Ishikawa (cell line): ENCODE results near the gene PNPLA2.

Experiments used
- CEBPB ChIP-seq: IDR thresholded peaks from 2 replicates; pipeline ENCODE4 v1.6.1; 2012
- CREB1 ChIP-seq: IDR thresholded peaks from 2 replicates; pipeline ENCODE4 v1.6.1; 2012; ENCODE audit warnings: low read depth
- EGR1 ChIP-seq: IDR thresholded peaks from 2 replicates; pipeline ENCODE4 v1.6.1; 2012
- EP300 ChIP-seq: IDR thresholded peaks from 2 replicates; pipeline ENCODE4 v1.6.1; 2012; ENCODE audit warnings: borderline replicate concordance
- FOXM1 ChIP-seq: IDR thresholded peaks from 2 replicates; pipeline ENCODE4 v1.6.1; 2012; ENCODE audit warnings: low read depth, borderline replicate concordance
- NFIC ChIP-seq: IDR thresholded peaks from 2 replicates; pipeline ENCODE4 v1.6.1; 2012
- RAD21 ChIP-seq: IDR thresholded peaks from 2 replicates; pipeline ENCODE4 v1.6.1; 2012; ENCODE audit warnings: low read depth
- TAF1 ChIP-seq: IDR thresholded peaks from 2 replicates; pipeline ENCODE4 v1.6.1; 2012; ENCODE audit warnings: low read depth, mild to moderate bottlenecking
- TCF12 ChIP-seq: IDR thresholded peaks from 2 replicates; pipeline ENCODE4 v1.6.1; 2012; ENCODE audit warnings: low read depth
- TEAD4 ChIP-seq: IDR thresholded peaks from 2 replicates; pipeline ENCODE4 v1.6.1; 2012
- YY1 ChIP-seq: IDR thresholded peaks from 2 replicates; pipeline ENCODE4 v1.6.1; 2012; ENCODE audit warnings: low read depth
- ZBTB7A ChIP-seq: IDR thresholded peaks from 2 replicates; pipeline ENCODE4 v1.6.1; 2012; ENCODE audit warnings: low read depth
- TF ChIP-seq, protein P1 (sequence below): IDR thresholded peaks from 2 replicates; pipeline ENCODE4 v1.6.1; 2012
- TF ChIP-seq, protein P2 (sequence below): IDR thresholded peaks from 2 replicates; pipeline ENCODE4 v1.6.1; 2012
- TF ChIP-seq, protein P3 (sequence below): IDR thresholded peaks from 2 replicates; pipeline ENCODE4 v1.6.1; 2012; ENCODE audit warnings: low read depth, mild to moderate bottlenecking

The PNPLA2 gene

GRCh38 chr11:859394-860131, 40.8 kb downstream of the PNPLA2 start:
- TF ChIP-seq TEAD4 (no peak), YY1 (no peak), NFIC (peak; percentile 57; the same call in 1 of the 2 replicates), EGR1 (peak; percentile 76)
- TF ChIP-seq, protein P1, sequence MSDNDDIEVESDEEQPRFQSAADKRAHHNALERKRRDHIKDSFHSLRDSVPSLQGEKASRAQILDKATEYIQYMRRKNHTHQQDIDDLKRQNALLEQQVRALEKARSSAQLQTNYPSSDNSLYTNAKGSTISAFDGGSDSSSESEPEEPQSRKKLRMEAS: no peak
- TF ChIP-seq, protein P2, sequence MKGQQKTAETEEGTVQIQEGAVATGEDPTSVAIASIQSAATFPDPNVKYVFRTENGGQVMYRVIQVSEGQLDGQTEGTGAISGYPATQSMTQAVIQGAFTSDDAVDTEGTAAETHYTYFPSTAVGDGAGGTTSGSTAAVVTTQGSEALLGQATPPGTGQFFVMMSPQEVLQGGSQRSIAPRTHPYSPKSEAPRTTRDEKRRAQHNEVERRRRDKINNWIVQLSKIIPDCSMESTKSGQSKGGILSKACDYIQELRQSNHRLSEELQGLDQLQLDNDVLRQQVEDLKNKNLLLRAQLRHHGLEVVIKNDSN: peak; percentile 93

DNA sequence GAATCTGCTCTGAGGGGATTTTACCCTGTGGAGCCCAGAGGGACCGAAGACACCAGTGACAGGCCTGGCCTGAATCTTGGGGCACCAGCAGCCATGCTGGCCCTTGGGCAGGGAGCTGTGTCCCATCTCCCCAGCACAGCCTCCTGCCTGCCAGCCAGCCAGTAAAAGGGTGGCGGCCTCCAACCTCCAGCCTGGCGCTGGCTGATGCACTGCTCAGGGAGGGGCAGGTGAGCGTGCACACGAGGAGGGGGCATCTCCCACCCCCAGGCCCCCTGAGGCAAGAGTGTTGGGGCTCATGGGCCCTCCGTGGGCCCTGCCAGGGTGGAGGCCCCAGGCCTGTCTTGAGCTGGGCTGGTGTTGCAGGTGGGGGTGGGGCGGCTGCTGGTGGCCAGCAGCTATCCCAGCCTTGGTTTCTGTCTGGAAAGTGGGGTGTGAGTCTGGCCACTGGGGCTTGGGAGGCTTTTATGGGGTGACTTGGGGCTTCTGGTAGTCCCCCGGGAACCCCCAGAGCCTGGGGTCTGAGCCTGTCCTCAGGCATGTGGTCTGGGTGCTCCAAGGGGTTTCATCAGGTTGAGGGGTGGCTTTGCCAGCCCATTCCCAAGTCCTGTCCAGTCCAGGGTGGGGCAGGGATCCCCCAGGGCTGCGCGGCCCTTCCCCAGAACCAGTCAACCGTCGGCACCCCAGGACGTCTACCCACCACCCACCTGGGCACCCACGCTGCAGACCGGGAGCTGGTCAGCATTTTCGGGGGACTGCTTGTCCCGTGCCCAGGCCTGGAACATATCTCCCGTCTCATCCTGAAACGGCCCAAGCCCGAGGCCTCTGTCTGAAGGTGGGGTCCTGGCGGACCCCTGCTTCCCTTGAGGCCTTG, 41.8 kb downstream of the PNPLA2 start:
- TF ChIP-seq YY1 (no peak), TCF12 (no peak), CREB1 (no peak), TAF1 (no peak), EP300 (no peak), TEAD4 (no peak), RAD21 (no peak), CEBPB (no peak), FOXM1 (no peak), ZBTB7A (no peak), NFIC (no peak), EGR1 (no peak)
- TF ChIP-seq, protein P3, sequence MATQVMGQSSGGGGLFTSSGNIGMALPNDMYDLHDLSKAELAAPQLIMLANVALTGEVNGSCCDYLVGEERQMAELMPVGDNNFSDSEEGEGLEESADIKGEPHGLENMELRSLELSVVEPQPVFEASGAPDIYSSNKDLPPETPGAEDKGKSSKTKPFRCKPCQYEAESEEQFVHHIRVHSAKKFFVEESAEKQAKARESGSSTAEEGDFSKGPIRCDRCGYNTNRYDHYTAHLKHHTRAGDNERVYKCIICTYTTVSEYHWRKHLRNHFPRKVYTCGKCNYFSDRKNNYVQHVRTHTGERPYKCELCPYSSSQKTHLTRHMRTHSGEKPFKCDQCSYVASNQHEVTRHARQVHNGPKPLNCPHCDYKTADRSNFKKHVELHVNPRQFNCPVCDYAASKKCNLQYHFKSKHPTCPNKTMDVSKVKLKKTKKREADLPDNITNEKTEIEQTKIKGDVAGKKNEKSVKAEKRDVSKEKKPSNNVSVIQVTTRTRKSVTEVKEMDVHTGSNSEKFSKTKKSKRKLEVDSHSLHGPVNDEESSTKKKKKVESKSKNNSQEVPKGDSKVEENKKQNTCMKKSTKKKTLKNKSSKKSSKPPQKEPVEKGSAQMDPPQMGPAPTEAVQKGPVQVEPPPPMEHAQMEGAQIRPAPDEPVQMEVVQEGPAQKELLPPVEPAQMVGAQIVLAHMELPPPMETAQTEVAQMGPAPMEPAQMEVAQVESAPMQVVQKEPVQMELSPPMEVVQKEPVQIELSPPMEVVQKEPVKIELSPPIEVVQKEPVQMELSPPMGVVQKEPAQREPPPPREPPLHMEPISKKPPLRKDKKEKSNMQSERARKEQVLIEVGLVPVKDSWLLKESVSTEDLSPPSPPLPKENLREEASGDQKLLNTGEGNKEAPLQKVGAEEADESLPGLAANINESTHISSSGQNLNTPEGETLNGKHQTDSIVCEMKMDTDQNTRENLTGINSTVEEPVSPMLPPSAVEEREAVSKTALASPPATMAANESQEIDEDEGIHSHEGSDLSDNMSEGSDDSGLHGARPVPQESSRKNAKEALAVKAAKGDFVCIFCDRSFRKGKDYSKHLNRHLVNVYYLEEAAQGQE: no peak
- TF ChIP-seq, protein P1: no peak
- TF ChIP-seq, protein P2: no peak

GRCh38 chr11:861105-861479, 42.4 kb downstream of the PNPLA2 start:
- TF ChIP-seq TAF1 (no peak), FOXM1 (no peak), RAD21 (no peak), EGR1 (no peak), ZBTB7A (no peak), TCF12 (no peak), YY1 (no peak), TEAD4 (no peak), CREB1 (no peak), NFIC (no peak)
- TF ChIP-seq, protein P2: no peak
- TF ChIP-seq, protein P1: no peak

- peak; percentile 77 for TF ChIP-seq NFIC
- TF ChIP-seq YY1: no peak
Measured at GRCh38 chr11:862081-862661, 43.5 kb downstream of the PNPLA2 start.

DNA sequence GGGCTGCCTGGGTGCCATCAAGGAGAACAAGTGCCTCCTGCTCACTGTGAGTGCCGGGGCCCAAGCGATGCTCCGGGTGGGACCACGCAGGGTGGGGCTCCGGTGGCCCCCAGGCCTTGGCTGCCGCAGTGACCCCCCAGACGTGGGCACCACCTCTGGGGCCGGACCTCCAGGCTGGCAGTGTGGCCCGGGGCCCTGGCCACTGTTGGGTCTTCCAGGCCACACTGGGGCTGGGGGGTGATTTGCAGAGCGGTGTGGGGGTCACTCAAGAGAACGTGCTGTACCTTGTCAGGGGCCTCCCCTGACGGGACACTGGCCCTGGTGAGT, 43.9 kb downstream of the PNPLA2 start:
- TF ChIP-seq, protein P1: no peak
- TF ChIP-seq, protein P3: no peak
- TF ChIP-seq ZBTB7A (no peak), CEBPB (no peak), FOXM1 (no peak), TEAD4 (no peak), CREB1 (no peak), RAD21 (no peak), YY1 (no peak), TAF1 (no peak), TCF12 (no peak), EGR1 (no peak), EP300 (no peak), NFIC (no peak)
- TF ChIP-seq, protein P2: no peak
